Cerebellar nuclear complex (tissue), 1 donor: Measurements from ENCODE around the gene BBLN.
"Not testable (repeated sequence)": the region's sequence is repeated elsewhere in the genome, so short reads cannot be mapped to it uniquely, and the experiment has no call there.

Experiments used
- DNase-seq, 2 experiments: peaks; one replicate each; lab custom pipeline; 2025; lab: John Stamatoyannopoulos, UW

BBLN gene

GRCh38 chr9:128124873-128125579 lies 35.0 kb upstream of the BBLN start:
- DNase-seq, result peak in 1 of 2 experiments; percentile 20

GRCh38 chr9:128125580-128126354 lies 34.3 kb upstream of the BBLN start:
- DNase-seq, result no peak

GRCh38 chr9:128127568-128127989 lies 32.5 kb upstream of the BBLN start, which contains the start of gene PTGES2:
PTGES2 (minus strand) TSS chr9:128127729; CDS start chr9:128127717, 12 bp downstream.
- peak in 1 of 2 experiments; percentile 16 for DNase-seq

- DNase-seq, result peak in 1 of 2 experiments; percentile 70
These were observed 31.9 kb upstream of the BBLN start for GRCh38 chr9:128127990-128128835.

GRCh38 chr9:128128836-128129590 lies 31.1 kb upstream of the BBLN start:
- no peak for DNase-seq

GRCh38 chr9:128129976-128130590 lies 30.0 kb upstream of the BBLN start:
- DNase-seq, result not testable (repeated sequence)

- DNase-seq, result not testable (repeated sequence)
These were observed 29.4 kb upstream of the BBLN start for GRCh38 chr9:128130651-128131050.

GRCh38 chr9:128131346-128131745 lies 28.7 kb upstream of the BBLN start:
- not testable (repeated sequence) for DNase-seq

GRCh38 chr9:128132139-128132538 lies 27.9 kb upstream of the BBLN start:
- DNase-seq, result not testable (repeated sequence)

- not testable (repeated sequence) for DNase-seq
These were observed 24.5 kb upstream of the BBLN start for GRCh38 chr9:128135561-128135960.

- no peak for DNase-seq
These were observed 23.0 kb upstream of the BBLN start for GRCh38 chr9:128136816-128137793.

GRCh38 chr9:128138001-128138400 lies 22.1 kb upstream of the BBLN start:
- DNase-seq, result no peak

- no peak for DNase-seq
These were observed 20.4 kb upstream of the BBLN start for GRCh38 chr9:128139621-128140020.

GRCh38 chr9:128141604-128142003 lies 18.5 kb upstream of the BBLN start:
- no peak for DNase-seq

- DNase-seq, result no peak
These were observed 18.0 kb upstream of the BBLN start for GRCh38 chr9:128142061-128142460.

GRCh38 chr9:128142596-128142995 lies 17.5 kb upstream of the BBLN start:
- DNase-seq, result no peak

GRCh38 chr9:128143525-128144238 lies 16.4 kb upstream of the BBLN start:
- no peak for DNase-seq

GRCh38 chr9:128144239-128145181 lies 15.6 kb upstream of the BBLN start:
- DNase-seq, result no peak
